Keratinocyte (primary cell): ENCODE data around the gene CD164L2. TPM values are rescaled to one million over a fixed set of nuclear protein-coding genes. Genes with fewer than 3 reads are reported as not detected.

ENCODE experiments used
- DNase-seq: peaks from one replicate; pipeline ENCODE4 v3.0.0-alpha.2; 2011; ENCODE audit warnings: low read depth, missing footprints, low spot score
- FAIRE-seq: peaks from 2 replicates; lab custom pipeline; 2011; peaks lifted over from hg19 to GRCh38; lab: Jason Lieb, UNC
- H2AFZ ChIP-seq: 2 replicates; pipeline ENCODE4 v1.6.0; 2012; ENCODE audit warnings: low read length, control low read depth, inconsistent platforms; ENCODE audit not compliant: control insufficient read depth
- H3K27ac ChIP-seq: 2 replicates; pipeline ENCODE4 v1.5.1; 2011; ENCODE audit warnings: low read length; ENCODE audit not compliant: control insufficient read depth, insufficient read depth
- H3K27me3 ChIP-seq: 3 replicates; pipeline ENCODE4 v1.6.0; 2011; ENCODE audit warnings: low read length; ENCODE audit not compliant: control insufficient read depth, insufficient read depth; ENCODE audit errors: extremely low read depth
- H3K36me3 ChIP-seq, 2 experiments: 2 replicates in 1 of 2; 3 replicates in 1 of 2; pipeline ENCODE4 v1.5.1; 2011; ENCODE audit warnings: low read length in 2 of 2, mild to moderate bottlenecking in 1 of 2; ENCODE audit not compliant: control insufficient read depth in 2 of 2, insufficient read depth in 2 of 2; ENCODE audit errors: extremely low read depth in 1 of 2
- H3K4me1 ChIP-seq: 3 replicates; pipeline ENCODE4 v1.5.1; 2011; ENCODE audit warnings: low read length; ENCODE audit not compliant: control insufficient read depth, insufficient read depth; ENCODE audit errors: extremely low read depth
- H3K4me2 ChIP-seq: 3 replicates; pipeline ENCODE4 v1.6.0; 2011; ENCODE audit warnings: low read depth, low read length; ENCODE audit not compliant: control insufficient read depth, insufficient read depth; ENCODE audit errors: extremely low read depth
- H3K4me3 ChIP-seq, 3 experiments: fragments of 200-600 bp in 1 of 3; sonication (generic) in 1 of 3; 2 replicates in 2 of 3; 3 replicates in 1 of 3; pipeline ENCODE4 v1.5.1; 2011 to 2016; ENCODE audit warnings: low read length in 3 of 3, mild to moderate bottlenecking in 3 of 3, control low read depth in 2 of 3, inconsistent platforms in 1 of 3, low read depth in 1 of 3, mixed read lengths in 1 of 3, mixed run types in 1 of 3, moderate library complexity in 1 of 3; ENCODE audit not compliant: control insufficient read depth in 2 of 3, insufficient read depth in 2 of 3; ENCODE audit errors: extremely low read depth in 1 of 3
- H3K79me2 ChIP-seq: 2 replicates; pipeline ENCODE4 v1.6.0; 2012; ENCODE audit warnings: low read length; ENCODE audit not compliant: control insufficient read depth, insufficient read depth
- H3K9ac ChIP-seq: 3 replicates; pipeline ENCODE4 v1.6.0; 2011; ENCODE audit warnings: low read length; ENCODE audit not compliant: control insufficient read depth, insufficient read depth; ENCODE audit errors: extremely low read depth
- H3K9me1 ChIP-seq: 3 replicates; pipeline ENCODE4 v1.6.0; 2011; ENCODE audit warnings: low read length; ENCODE audit not compliant: control insufficient read depth, insufficient read depth; ENCODE audit errors: extremely low read depth
- H3K9me3 ChIP-seq: 2 replicates; pipeline ENCODE4 v1.5.1; 2012; ENCODE audit warnings: low read depth, low read length; ENCODE audit not compliant: control insufficient read depth
- H4K20me1 ChIP-seq: 3 replicates; pipeline ENCODE4 v1.6.0; 2011; ENCODE audit warnings: low read length; ENCODE audit not compliant: control insufficient read depth, insufficient read depth; ENCODE audit errors: extremely low read depth
- EZH2 ChIP-seq: IDR thresholded peaks from one replicate; pipeline ENCODE4 v1.6.1; 2012; ENCODE audit warnings: inconsistent platforms, mild to moderate bottlenecking, low read length, moderate library complexity
- dilution Hi-C: fragments of 300-500 bp; cut with MboI; formaldehyde crosslinking; loops from one replicate; pipeline ENCODE4 v1.7.0; 2020; ENCODE audit warnings: low sequenced_read_pairs; ENCODE audit not compliant: extremely low pct_ligation_motif_present
- polyA plus RNA-seq, 5 experiments: library from polyadenylated mRNA; depleted of rRNA in 3 of 5; stranded (reverse) in 3 of 5; stranded (forward) in 1 of 5; unstranded in 1 of 5; fragments of >200 nt; gene quantifications; 1 replicate in 1 of 5; 2 replicates in 3 of 5; 3 replicates in 1 of 5; pipeline versions ENCODE4 v1.2.1 to v1.2.3, GENCODE V29; 2011 to 2012; ENCODE audit warnings: missing spikeins in 2 of 5, low read depth in 1 of 5, low replicate concordance in 1 of 5
- TF ChIP-seq, protein P1 (sequence below), 3 experiments: IDR thresholded peaks in 1 of 3; conservative IDR thresholded peaks in 1 of 3; optimal IDR thresholded peaks in 1 of 3; 2 replicates in 2 of 3; 3 replicates in 1 of 3; pipeline versions ENCODE3 to v1.5.1; 2011; ENCODE audit warnings: low read length in 3 of 3, mild to moderate bottlenecking in 3 of 3, moderate library complexity in 2 of 3, control low read depth in 1 of 3, inconsistent platforms in 1 of 3; ENCODE audit not compliant: insufficient read depth in 2 of 3; ENCODE audit errors: extremely low read depth in 1 of 3

CD164L2 gene
- polyA plus RNA-seq, 1 donor (not counting 4 experiments of a cell fraction or from before 2014, with no cell fraction given), result 2.7 TPM

DNA sequence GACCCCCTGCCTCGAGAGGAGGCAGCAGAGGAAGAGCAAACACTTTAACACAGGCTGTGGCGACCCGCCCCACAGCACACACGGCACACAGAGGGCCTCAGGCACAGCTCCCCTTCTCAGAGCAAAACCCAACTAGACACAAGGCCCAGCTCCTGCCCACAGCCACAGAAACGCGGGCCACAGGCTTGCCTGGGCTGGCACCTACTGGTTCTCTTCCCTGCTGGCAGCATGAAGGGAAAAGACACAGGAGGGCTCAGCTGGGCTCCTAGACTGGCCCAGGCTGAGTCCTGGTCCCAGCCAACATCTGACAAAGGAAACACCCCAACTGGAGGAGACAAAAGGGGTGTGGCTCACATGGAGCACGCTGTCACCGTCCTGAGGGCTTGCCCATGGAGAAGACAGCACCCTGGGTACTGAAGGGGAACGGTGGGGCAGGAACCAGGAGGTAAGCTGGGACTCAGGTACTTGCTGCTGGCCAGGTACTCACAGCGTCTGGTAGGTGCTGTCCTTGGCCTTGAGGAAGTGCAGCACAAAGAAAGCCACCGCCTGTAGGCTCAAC lies 3.5 kb downstream of the CD164L2 start:
- FAIRE-seq (peak; percentile 36), DNase-seq (no peak)
- H3K79me2 ChIP-seq, result no peaks in the 10 kb centered on the region
- H3K4me3 ChIP-seq, result no peak overlapping the region
- H2AFZ ChIP-seq, result peak overlapping the region; percentile 49
- no peak overlapping the region for H3K9ac ChIP-seq
- H3K4me1 ChIP-seq, result peaks cover 16% of the 10 kb centered on the region
- no peak overlapping the region for H3K27ac ChIP-seq
- H3K27me3 ChIP-seq, result no peaks in the 10 kb centered on the region
- H3K9me3 ChIP-seq, result no peaks in the 10 kb centered on the region
- no peaks in the 10 kb centered on the region for H4K20me1 ChIP-seq
- H3K4me2 ChIP-seq, result peak overlapping the region; percentile 3
- no peaks in the 10 kb centered on the region for H3K9me1 ChIP-seq
- dilution Hi-C loops, result no loop called here
- no peaks in the 10 kb centered on the region for H3K36me3 ChIP-seq
- no peak for TF ChIP-seq EZH2
- TF ChIP-seq, protein P1, sequence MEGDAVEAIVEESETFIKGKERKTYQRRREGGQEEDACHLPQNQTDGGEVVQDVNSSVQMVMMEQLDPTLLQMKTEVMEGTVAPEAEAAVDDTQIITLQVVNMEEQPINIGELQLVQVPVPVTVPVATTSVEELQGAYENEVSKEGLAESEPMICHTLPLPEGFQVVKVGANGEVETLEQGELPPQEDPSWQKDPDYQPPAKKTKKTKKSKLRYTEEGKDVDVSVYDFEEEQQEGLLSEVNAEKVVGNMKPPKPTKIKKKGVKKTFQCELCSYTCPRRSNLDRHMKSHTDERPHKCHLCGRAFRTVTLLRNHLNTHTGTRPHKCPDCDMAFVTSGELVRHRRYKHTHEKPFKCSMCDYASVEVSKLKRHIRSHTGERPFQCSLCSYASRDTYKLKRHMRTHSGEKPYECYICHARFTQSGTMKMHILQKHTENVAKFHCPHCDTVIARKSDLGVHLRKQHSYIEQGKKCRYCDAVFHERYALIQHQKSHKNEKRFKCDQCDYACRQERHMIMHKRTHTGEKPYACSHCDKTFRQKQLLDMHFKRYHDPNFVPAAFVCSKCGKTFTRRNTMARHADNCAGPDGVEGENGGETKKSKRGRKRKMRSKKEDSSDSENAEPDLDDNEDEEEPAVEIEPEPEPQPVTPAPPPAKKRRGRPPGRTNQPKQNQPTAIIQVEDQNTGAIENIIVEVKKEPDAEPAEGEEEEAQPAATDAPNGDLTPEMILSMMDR (optimal IDR thresholded peaks at IDR 0.05 in 1 of 3, IDR thresholded peaks at IDR 0.05 in 1 of 3, conservative IDR thresholded peaks at IDR 0.05 in 1 of 3; ENCODE audit: extremely low read depth in 1 of 3, insufficient read depth in 2 of 3, low read length in 3 of 3), result peak in 2 of 3 experiments; percentile 22 to 45

DNA sequence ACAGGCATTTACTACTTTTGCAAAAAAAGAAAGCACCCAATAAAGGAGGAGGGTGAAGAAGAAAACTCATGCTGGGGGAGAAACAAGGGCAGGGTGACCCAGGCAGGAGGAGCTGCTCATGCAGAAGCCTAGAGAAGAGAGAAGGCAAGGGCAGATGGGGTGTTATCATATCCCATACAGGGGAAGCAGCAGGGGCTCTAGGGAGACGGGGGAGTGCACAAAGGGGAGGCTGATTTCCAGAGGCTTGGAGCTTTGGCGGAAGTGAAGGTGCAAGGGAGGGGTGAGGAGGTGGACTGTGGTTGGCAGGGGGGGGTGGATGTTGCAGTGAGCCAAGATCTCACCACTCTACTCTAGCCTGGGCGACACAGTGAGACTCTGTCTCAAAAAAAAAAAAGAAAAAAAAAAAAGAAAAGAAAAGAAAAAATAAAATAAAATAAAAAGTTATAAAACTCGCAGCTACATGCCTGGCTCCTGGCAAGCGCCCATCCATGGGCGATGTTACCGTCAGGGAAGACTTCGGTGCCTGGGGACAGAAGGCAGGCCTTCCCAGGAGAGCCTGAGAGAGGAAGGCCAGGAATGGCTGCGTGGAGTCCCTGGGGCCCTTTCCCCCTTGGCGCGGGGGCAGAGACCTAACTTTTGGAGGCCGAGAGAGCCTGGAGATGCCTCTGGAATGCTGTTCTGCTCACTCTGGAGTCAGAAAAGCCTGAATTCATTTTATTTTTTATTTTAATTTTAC lies 5.2 kb downstream of the CD164L2 start:
- H3K4me1 ChIP-seq, result peaks cover 16% of the 10 kb centered on the region
- FAIRE-seq, result no peak
- dilution Hi-C loops, result no loop called here
- H3K27me3 ChIP-seq, result no peaks in the 10 kb centered on the region
- no peak for TF ChIP-seq EZH2
- no peak overlapping the region for H3K4me3 ChIP-seq
- no peaks in the 10 kb centered on the region for H3K9me1 ChIP-seq
- no peaks in the 10 kb centered on the region for H4K20me1 ChIP-seq
- no peak overlapping the region for H3K9ac ChIP-seq
- no peaks in the 10 kb centered on the region for H3K79me2 ChIP-seq
- H3K36me3 ChIP-seq, result no peaks in the 10 kb centered on the region
- no peak for DNase-seq
- H3K27ac ChIP-seq, result no peak overlapping the region
- H3K4me2 ChIP-seq, result no peak overlapping the region
- peak overlapping the region; percentile 30 for H2AFZ ChIP-seq
- H3K9me3 ChIP-seq, result no peaks in the 10 kb centered on the region
